Pancreas (tissue), 10 donors: ENCODE measurements around the gene F11. TPM values are rescaled to one million over a fixed set of nuclear protein-coding genes. Genes with fewer than 3 reads are reported as not detected.
"Not testable (repeated sequence)": the region's sequence is repeated elsewhere in the genome, so short reads cannot be mapped to it uniquely, and the experiment has no call there.

Source experiments
- ATAC-seq, 4 donors: fragments of 200-7000 bp; cut with Tn5 transposase; one replicate each; pipeline versions ENCODE4 v1.8.0 to v1.9.1; 2020; ENCODE audit warnings: mild to moderate bottlenecking in 4 of 4, moderate library complexity in 4 of 4
- DNase-seq, 6 donors: peaks; one replicate each; pipeline ENCODE4 v3.0.0-alpha.2; 2020
- FAIRE-seq: peaks from 2 replicates; lab custom pipeline; 2012; peaks lifted over from hg19 to GRCh38; lab: Jason Lieb, UNC
- H3K27ac ChIP-seq, 4 donors: fragments of 200-600 bp; sonication (generic); 1 replicate in 3 of 4; 2 replicates in 1 of 4; pipeline versions ENCODE4 v1.5.0 to v1.8.0; 2020
- H3K27me3 ChIP-seq, 4 donors: fragments of 200-600 bp; one replicate each; pipeline ENCODE4 v1.8.0; 2021
- H3K36me3 ChIP-seq, 3 donors: fragments of 200-600 bp; sonication (generic) in 1 of 3; one replicate each; pipeline versions ENCODE4 v1.5.0 to v1.8.0; 2020 to 2021
- H3K4me1 ChIP-seq, 3 donors: fragments of 200-600 bp; one replicate each; pipeline ENCODE4 v1.8.0; 2021
- H3K4me3 ChIP-seq, 4 donors: fragments of 200-600 bp; sonication (generic) in 2 of 4; one replicate each; pipeline versions ENCODE4 v1.5.0 to v1.8.0; 2020 to 2021
- H3K9me3 ChIP-seq, 4 donors: fragments of 200-600 bp; one replicate each; pipeline ENCODE4 v1.8.0; 2021
- WGBS, 2 donors: extraction: QIAGEN DNeasy Blood & Tissue Kit; methylation state at CpG; one replicate each; pipeline ENCODE4 v1.1.7; 2013; 5-methylcytosine and 5-hydroxymethylcytosine counted together
- intact Hi-C, 3 donors: fragments of 100-400 bp; cut with DNase I; formaldehyde crosslinking; loops; one replicate each; pipeline versions ENCODE4 v1.11.1 to v1.14.2; 2022
- polyA plus RNA-seq, 2 donors: library from polyadenylated mRNA; stranded (reverse); fragments of 200-250 nt; gene quantifications; one replicate each; pipeline ENCODE4 v1.2.3, GENCODE V29; 2013
- total RNA-seq, 6 donors: library from RNA; stranded (reverse); fragmentation: NEBNext Ultra II Directional in 4 of 6; extraction: Animal tissue kit (Norgen Biotek cat#: 25700) in 4 of 6; gene quantifications; one replicate each; pipeline versions ENCODE4 v1.2.1 to v1.2.4, GENCODE V29; 2021 to 2023
- TF ChIP-seq, protein P1 (sequence below), 4 donors: fragments of 200-600 bp; sonication (generic) in 3 of 4; IDR thresholded peaks; one replicate each; pipeline versions ENCODE4 v1.5.0 to v1.8.0; 2021; ENCODE audit warnings: antibody characterized with exemption in 4 of 4
- donor health status: healthy with polysubstance abuse.
- donor health status: DM: no; HTN: no; CAD: no; lungs with moderate emphysema.
- donor health status: DM: no; HTN: no; CAD: no.
- donor health status: control.
- donor health status: control.
- donor health status: Bipolar disorder and iron deficiency.
- donor health status: DM: yes; HTN: yes; CAD: no.
- donor health status: DM: no; HTN: no; CAD: no.
- donor health status: DM: no; HTN: no; CAD: no.
- donor health status: DM: yes; HTN: yes; CAD: no.

Gene F11
- total and polyA plus RNA-seq, 8 donors: 10.2 to 65.3 (median 31.4) TPM

DNA sequence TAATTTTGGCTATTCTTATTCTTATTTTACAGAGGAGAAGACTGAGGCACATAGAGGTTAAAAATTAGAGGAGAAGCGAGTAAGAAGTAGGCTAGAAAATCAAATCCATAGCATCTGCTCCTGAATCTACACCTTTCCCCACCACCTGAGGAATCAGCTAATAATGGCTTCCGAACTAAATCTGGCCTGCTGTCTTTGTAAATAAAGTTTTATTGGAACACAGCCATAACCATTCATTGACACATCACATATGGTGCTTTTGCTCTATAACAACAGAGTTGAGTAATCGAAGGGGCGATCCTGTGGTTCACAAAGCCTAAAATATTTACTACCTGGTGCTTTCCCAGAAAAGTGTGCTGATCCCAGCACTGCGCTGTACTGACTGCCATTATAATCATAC is 38.2 kb downstream of the F11 start:
- no peak for FAIRE-seq
- ATAC-seq: no peak
- intact Hi-C loops: no loop called here
- no peaks in the 10 kb centered on the region for H3K27me3 ChIP-seq
- H3K9me3 ChIP-seq: no peaks in the 10 kb centered on the region
- 89 to 91% methylated on average over 5 of the region's 5 CpGs for WGBS, 2 donors
- no peak overlapping the region for H3K4me3 ChIP-seq
- DNase-seq: no peak
- no peaks in the 10 kb centered on the region for H3K4me1 ChIP-seq
- TF ChIP-seq, protein P1, sequence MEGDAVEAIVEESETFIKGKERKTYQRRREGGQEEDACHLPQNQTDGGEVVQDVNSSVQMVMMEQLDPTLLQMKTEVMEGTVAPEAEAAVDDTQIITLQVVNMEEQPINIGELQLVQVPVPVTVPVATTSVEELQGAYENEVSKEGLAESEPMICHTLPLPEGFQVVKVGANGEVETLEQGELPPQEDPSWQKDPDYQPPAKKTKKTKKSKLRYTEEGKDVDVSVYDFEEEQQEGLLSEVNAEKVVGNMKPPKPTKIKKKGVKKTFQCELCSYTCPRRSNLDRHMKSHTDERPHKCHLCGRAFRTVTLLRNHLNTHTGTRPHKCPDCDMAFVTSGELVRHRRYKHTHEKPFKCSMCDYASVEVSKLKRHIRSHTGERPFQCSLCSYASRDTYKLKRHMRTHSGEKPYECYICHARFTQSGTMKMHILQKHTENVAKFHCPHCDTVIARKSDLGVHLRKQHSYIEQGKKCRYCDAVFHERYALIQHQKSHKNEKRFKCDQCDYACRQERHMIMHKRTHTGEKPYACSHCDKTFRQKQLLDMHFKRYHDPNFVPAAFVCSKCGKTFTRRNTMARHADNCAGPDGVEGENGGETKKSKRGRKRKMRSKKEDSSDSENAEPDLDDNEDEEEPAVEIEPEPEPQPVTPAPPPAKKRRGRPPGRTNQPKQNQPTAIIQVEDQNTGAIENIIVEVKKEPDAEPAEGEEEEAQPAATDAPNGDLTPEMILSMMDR (IDR thresholded peaks at IDR 0.05): no peak
- no peak overlapping the region for H3K27ac ChIP-seq
- no peaks in the 10 kb centered on the region for H3K36me3 ChIP-seq

DNA sequence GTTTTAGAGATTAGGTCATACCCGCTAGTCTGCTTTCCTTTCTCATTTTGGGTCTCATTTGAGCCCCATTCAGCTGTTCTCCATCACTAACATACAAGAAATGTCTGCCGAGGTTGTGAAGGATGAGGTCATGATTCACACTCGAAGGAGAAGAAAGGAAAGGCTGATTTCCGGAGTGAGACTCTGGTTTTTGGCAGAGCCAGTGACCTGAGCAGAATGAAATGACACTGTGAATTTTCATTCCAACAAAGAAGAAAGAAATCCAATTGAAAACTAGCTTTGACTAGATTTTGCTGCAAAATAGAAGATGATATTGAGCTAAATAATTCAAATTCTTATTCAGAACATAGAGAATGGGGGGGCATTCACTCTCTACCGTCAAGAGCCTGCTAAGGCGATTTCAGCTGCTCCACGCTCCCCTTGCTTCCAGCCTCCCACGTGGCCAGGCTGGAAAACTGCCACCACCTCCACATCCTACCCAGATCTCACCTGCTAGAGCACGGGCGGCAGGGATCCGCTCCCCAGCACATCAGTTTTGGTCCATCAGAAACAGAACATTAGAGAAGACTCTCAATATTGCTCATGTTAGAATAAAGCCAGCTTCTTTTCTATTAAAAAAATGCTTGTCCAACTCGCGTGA is 39.0 kb downstream of the F11 start:
- Histone ChIP-seq H3K4me1 (no peaks in the 10 kb centered on the region), H3K4me3 (no peak overlapping the region), H3K36me3 (no peaks in the 10 kb centered on the region), H3K9me3 (no peaks in the 10 kb centered on the region), H3K27ac (no peak overlapping the region), H3K27me3 (no peaks in the 10 kb centered on the region)
- ATAC-seq: no peak
- WGBS, 2 donors: 68 to 83% methylated on average over 13 of the region's 13 CpGs
- intact Hi-C loops: no loop called here
- TF ChIP-seq, protein P1 (IDR thresholded peaks at IDR 0.05): no peak
- FAIRE-seq: no peak
- DNase-seq: no peak

DNA sequence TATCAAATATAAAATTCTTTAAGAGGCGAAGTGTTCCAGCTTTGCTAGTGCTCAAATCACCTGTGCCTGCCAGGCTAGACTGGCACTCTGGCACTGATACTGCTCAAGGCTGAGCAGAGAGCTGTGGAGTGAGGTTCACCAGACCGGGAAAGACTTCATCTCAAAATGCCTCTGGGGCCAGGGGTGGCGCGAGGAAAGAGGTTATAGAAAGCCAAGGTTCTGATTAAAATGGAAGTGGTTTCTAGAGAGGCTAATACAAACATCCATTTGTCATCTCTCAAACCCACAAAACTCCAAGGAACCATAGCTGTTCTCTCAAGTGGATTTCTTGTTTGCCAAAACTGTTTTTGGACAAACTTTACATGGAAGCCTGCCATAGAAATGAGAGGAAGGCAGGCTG is 41.5 kb downstream of the F11 start:
- H3K4me1 ChIP-seq: no peaks in the 10 kb centered on the region
- no peak for ATAC-seq
- no peaks in the 10 kb centered on the region for H3K36me3 ChIP-seq
- no peak overlapping the region for H3K4me3 ChIP-seq
- TF ChIP-seq, protein P1 (IDR thresholded peaks at IDR 0.05): no peak
- no peaks in the 10 kb centered on the region for H3K9me3 ChIP-seq
- DNase-seq: no peak
- no peak for FAIRE-seq
- WGBS, 2 donors: 47 to 67% methylated on average over 4 of the region's 4 CpGs
- intact Hi-C loops: no loop called here
- H3K27me3 ChIP-seq: no peaks in the 10 kb centered on the region
- H3K27ac ChIP-seq: no peak overlapping the region

DNA sequence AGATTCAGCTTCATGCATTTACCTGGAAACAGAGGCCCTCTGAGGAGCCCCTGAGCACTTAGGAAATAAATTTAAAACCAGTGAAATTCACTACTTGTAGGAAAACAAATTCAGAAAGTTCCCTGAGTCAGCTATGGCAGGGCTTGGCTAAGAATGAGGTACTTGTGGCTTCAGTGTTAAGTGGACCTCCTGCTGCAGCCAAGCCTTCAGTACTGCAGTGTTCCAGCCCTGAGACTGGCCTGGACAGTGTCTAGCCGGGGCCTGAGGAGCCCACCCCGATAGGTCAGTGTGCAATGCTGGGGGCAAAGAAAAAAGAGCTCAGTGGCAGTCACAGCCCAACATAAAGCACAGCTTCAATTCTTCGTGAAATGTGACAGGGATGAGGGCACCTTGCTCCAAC is 41.9 kb downstream of the F11 start:
- no peaks in the 10 kb centered on the region for H3K27me3 ChIP-seq
- intact Hi-C loops: no loop called here
- no peak for ATAC-seq
- H3K4me3 ChIP-seq: no peak overlapping the region
- DNase-seq: no peak
- WGBS, 2 donors: 83 to 88% methylated on average over 3 of the region's 3 CpGs
- H3K4me1 ChIP-seq: no peaks in the 10 kb centered on the region
- no peaks in the 10 kb centered on the region for H3K9me3 ChIP-seq
- no peaks in the 10 kb centered on the region for H3K36me3 ChIP-seq
- no peak for FAIRE-seq
- TF ChIP-seq, protein P1 (IDR thresholded peaks at IDR 0.05): no peak
- no peak overlapping the region for H3K27ac ChIP-seq

DNA sequence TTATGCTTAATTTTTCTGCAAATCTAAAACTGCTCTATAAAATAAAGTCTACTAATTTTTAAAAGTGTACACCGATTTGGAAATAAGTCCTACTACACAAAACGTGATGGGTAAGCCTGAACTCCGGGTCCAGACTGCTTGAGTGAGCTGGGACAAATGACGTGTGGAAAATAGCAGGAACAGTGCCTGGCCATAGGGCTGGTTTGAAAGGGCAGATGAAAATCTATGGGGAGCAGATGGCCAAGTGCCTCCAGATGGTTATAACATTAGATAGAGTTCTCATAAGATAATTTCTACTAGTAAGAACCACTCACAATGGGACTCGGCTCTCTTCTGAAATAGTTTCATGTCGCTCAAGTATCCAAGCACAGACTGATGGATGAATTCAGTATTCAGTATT is 52.5 kb downstream of the F11 start:
- intact Hi-C loops: no loop called here
- FAIRE-seq: no peak
- no peak for DNase-seq
- Histone ChIP-seq H3K4me3 (no peak overlapping the region), H3K9me3 (no peaks in the 10 kb centered on the region), H3K36me3 (no peaks in the 10 kb centered on the region), H3K27me3 (no peaks in the 10 kb centered on the region), H3K27ac (no peak overlapping the region), H3K4me1 (no peaks in the 10 kb centered on the region)
- TF ChIP-seq, protein P1 (IDR thresholded peaks at IDR 0.05): no peak
- WGBS, 2 donors: 61 to 75% methylated on average over 6 of the region's 6 CpGs
- ATAC-seq: no peak

DNA sequence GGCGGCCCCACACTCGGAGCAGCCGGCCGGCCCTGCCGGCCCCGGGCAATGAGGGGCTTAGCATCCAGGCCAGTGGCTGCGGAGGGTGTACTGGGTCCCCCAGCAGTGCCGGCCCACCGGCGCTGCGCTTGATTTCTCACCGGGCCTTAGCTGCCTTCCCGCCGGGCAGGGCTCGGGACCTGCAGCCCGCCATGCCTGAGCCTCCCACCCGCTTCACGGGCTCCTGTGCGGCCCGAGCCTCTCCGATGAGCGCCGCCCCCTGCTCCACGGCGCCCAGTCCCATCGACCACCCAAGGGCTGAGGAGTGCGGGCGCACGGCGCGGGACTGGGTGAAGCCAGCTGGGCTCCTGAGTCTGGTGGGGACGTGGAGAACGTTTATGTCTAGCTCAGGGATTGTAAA is 58.7 kb downstream of the F11 start:
- DNase-seq: peak in 1 of 6 donors; percentile 48
- intact Hi-C loops, ATAC-seq, FAIRE-seq, H3K36me3 ChIP-seq, H3K4me1 ChIP-seq, H3K27ac ChIP-seq, H3K4me3 ChIP-seq, H3K27me3 ChIP-seq, H3K9me3 ChIP-seq: not testable (repeated sequence)
- 90 to 92% methylated on average over 28 to 33 of the region's 33 CpGs for WGBS, 2 donors
